ENCODE measurements around the gene RPS21. TPM values are rescaled to one million over a fixed set of nuclear protein-coding genes. Genes with fewer than 3 reads are reported as not detected.

RPS21 gene
- total and polyA plus RNA-seq, 10 of the 15 experiments (the other 5 are each of a cell fraction or from before 2014, with no cell fraction given): 1,474 to 4,987 (median 2,439) TPM

DNA sequence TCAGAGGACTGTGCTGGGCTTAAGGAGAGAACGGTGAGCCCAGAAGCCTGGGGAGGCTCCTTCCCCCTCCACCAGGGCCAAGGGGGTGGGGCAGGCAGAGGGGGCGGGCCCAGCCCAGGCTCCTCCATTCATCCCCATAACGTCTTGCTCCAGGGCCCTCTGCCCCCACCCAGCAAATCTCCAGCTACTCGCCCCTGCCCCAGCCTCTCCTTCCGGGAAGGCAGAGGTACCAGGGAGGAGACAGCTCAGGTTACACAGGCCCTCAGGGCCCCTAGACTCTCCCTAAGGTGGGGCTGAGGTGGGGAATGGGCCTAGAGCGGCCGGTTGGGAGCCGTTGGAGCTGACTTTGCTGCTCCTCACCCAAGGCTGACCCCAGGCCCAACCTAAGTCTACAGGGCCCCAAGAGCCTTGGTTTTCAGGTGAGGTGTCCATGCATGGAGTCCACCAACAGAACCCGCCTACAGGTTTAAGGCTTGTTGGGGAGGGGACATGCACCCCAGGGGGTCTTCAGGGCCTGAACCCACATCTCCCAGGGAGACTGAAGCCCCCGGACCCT, 21.0 kb upstream of the RPS21 start:
- H3K27me3 ChIP-seq (replicated peaks in 1 of 2; ENCODE audit: control insufficient read depth in 2 of 2, insufficient read depth in 2 of 2, low read length in 1 of 2): peaks cover 4 to 15% of the 10 kb centered on the region in 2 experiments
- H2AFZ ChIP-seq (ENCODE audit: control insufficient read depth, low read depth, low read length): no peak overlapping the region
- no peak overlapping the region for H3K27ac ChIP-seq (ENCODE audit: control insufficient read depth, insufficient read depth)
- no peak overlapping the region for H3K9ac ChIP-seq (ENCODE audit: control insufficient read depth, insufficient read depth, low read length)
- H3K4me1 ChIP-seq (ENCODE audit: control insufficient read depth, insufficient read depth, low read length): peaks cover 5% of the 10 kb centered on the region
- in situ Hi-C loops (cut with MboI): no loop called here
- CTCF ChIA-PET: interaction anchor here (1.1 kb wide), 1 partner anchor 64 kb away, joined by 4 read pairs; the partner anchor contains the start of gene ADRM1
- H3K9me3 ChIP-seq (replicated peaks; ENCODE audit: control insufficient read depth, insufficient read depth, low read length): no peaks in the 10 kb centered on the region
- TF ChIP-seq ZNF687 (IDR thresholded peaks at IDR 0.05) (no peak), TAF1 (IDR thresholded peaks at IDR 0.05; ENCODE audit: borderline replicate concordance, low read depth, low read length) (no peak), FOXK2 (IDR thresholded peaks at IDR 0.05) (no peak), ZNF274 (IDR thresholded peaks at IDR 0.05; ENCODE audit: insufficient read depth, insufficient read length) (no peak), PAX5 (IDR thresholded peaks at IDR 0.05; ENCODE audit: borderline replicate concordance, low read depth, low read length) (no peak), ZNF384 (IDR thresholded peaks at IDR 0.05; ENCODE audit: borderline replicate concordance, low read depth, low read length) (no peak), POLR2AphosphoS2 (IDR thresholded peaks at IDR 0.05; ENCODE audit: low read depth, low read length) (no peak), TCF12 (IDR thresholded peaks at IDR 0.05; ENCODE audit: low read depth, low read length) (no peak), JUND (IDR thresholded peaks at IDR 0.05; ENCODE audit: low read depth, low read length) (no peak), POLR2A (IDR thresholded peaks at IDR 0.05; ENCODE audit: low read depth, low read length) (no peak), STAT3 (IDR thresholded peaks at IDR 0.05; ENCODE audit: low read depth, low read length) (no peak), SRF (IDR thresholded peaks at IDR 0.05; ENCODE audit: low read depth in 2 of 2, low read length in 2 of 2) (no peak), PBX3 (IDR thresholded peaks at IDR 0.05; ENCODE audit: insufficient replicate concordance, low read depth, low read length) (no peak), JUNB (IDR thresholded peaks at IDR 0.05) (no peak)
- TF ChIP-seq, protein P1, sequence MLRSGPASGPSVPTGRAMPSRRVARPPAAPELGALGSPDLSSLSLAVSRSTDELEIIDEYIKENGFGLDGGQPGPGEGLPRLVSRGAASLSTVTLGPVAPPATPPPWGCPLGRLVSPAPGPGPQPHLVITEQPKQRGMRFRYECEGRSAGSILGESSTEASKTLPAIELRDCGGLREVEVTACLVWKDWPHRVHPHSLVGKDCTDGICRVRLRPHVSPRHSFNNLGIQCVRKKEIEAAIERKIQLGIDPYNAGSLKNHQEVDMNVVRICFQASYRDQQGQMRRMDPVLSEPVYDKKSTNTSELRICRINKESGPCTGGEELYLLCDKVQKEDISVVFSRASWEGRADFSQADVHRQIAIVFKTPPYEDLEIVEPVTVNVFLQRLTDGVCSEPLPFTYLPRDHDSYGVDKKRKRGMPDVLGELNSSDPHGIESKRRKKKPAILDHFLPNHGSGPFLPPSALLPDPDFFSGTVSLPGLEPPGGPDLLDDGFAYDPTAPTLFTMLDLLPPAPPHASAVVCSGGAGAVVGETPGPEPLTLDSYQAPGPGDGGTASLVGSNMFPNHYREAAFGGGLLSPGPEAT (IDR thresholded peaks at IDR 0.05; ENCODE audit: low read depth): no peak
- TF ChIP-seq, protein P2, sequence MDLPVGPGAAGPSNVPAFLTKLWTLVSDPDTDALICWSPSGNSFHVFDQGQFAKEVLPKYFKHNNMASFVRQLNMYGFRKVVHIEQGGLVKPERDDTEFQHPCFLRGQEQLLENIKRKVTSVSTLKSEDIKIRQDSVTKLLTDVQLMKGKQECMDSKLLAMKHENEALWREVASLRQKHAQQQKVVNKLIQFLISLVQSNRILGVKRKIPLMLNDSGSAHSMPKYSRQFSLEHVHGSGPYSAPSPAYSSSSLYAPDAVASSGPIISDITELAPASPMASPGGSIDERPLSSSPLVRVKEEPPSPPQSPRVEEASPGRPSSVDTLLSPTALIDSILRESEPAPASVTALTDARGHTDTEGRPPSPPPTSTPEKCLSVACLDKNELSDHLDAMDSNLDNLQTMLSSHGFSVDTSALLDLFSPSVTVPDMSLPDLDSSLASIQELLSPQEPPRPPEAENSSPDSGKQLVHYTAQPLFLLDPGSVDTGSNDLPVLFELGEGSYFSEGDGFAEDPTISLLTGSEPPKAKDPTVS (IDR thresholded peaks at IDR 0.05; ENCODE audit: low read depth, low read length): no peak
- 45% methylated on average over 8 of the region's 10 CpGs for WGBS (ENCODE audit: insufficient coverage, insufficient replicate concordance, low lambda C conversion rate, missing lambda C conversion rate)
- no peaks in the 10 kb centered on the region for H4K20me1 ChIP-seq (ENCODE audit: control insufficient read depth, insufficient read depth)
- SMC1A ChIA-PET (ENCODE audit: uncharacterized antibody, unreplicated experiment): no interaction called here
- ATAC-seq: peak; percentile 13; the same call in 2 of the 3 replicates
- H3K36me3 ChIP-seq (ENCODE audit: control insufficient read depth in 2 of 2, insufficient read depth in 2 of 2, low read length in 1 of 2): no peaks in the 10 kb centered on the region
- no peaks in the 10 kb centered on the region for H3K79me2 ChIP-seq (ENCODE audit: control insufficient read depth, insufficient read depth, low read length)
- RAD21 ChIA-PET (ENCODE audit: unreplicated experiment): no interaction called here
- DNase-seq (ENCODE audit: low read depth, low spot score): no peak
- BruUV-seq (replicated peaks): no TSS peak
- H3K4me2 ChIP-seq (ENCODE audit: control insufficient read depth, insufficient read depth): no peak overlapping the region
- POLR2A ChIA-PET: no interaction called here
- H3K4me3 ChIP-seq: no peak overlapping the region; the same call in 1 of the 2 replicates
- FAIRE-seq: no peak
- intact Hi-C loops (cut with micrococcal nuclease; ENCODE audit: unreplicated experiment): no loop called here
